WTC11 (cell line): Measurements from ENCODE around the gene GLYATL1B. TPM values are rescaled to one million over a fixed set of nuclear protein-coding genes. Genes with fewer than 3 reads are reported as not detected.

ENCODE experiments used
- ATAC-seq: fragments of 200-7000 bp; cut with Tn5 transposase; 2 replicates; pipeline ENCODE4 v1.10.0; 2021; ENCODE audit warnings: mild to moderate bottlenecking, moderate library complexity
- CTCF ChIA-PET: fragments of 300-600 bp; sonication (Branson Sonifier 250); formaldehyde crosslinking; loops from one replicate; lab custom pipeline; 2021; ENCODE audit warnings: antibody characterized with exemption; lab: Charles Lee
- POLR2A ChIA-PET: fragments of 350-600 bp; sonication (Branson Sonifier 250); formaldehyde crosslinking; loops from one replicate; lab custom pipeline; 2021; ENCODE audit warnings: antibody characterized with exemption; lab: Charles Lee
- DNase-seq: peaks from one replicate; pipeline ENCODE4 v3.0.0; 2021; ENCODE audit warnings: low spot score
- H3K27ac Mint-ChIP-seq: 2 replicates; pipeline ENCODE4 v1.8.0; 2021; ENCODE audit warnings: mixed read lengths
- H3K27me3 Mint-ChIP-seq: 2 replicates; pipeline ENCODE4 v1.8.0; 2021; ENCODE audit warnings: low read depth, mild to moderate bottlenecking, moderate library complexity, mixed read lengths
- H3K36me3 Mint-ChIP-seq: 2 replicates; pipeline ENCODE4 v1.8.0; 2021; ENCODE audit warnings: mixed read lengths
- H3K4me1 Mint-ChIP-seq: 2 replicates; pipeline ENCODE4 v1.8.0; 2022; ENCODE audit warnings: mixed read lengths
- H3K4me3 Mint-ChIP-seq: 2 replicates; pipeline ENCODE4 v1.8.0; 2021; ENCODE audit warnings: mild to moderate bottlenecking, moderate library complexity, mixed read lengths
- H3K9me3 Mint-ChIP-seq: 2 replicates; pipeline ENCODE4 v1.8.0; 2021; ENCODE audit warnings: mixed read lengths
- ARID4B ChIP-seq: sonication (generic); formaldehyde crosslinking; IDR thresholded peaks from 2 replicates; pipeline ENCODE4 v1.8.0; 2023; ENCODE audit warnings: missing genetic modification reagents, mild to moderate bottlenecking, borderline replicate concordance
- ATF1 ChIP-seq: sonication (generic); formaldehyde crosslinking; IDR thresholded peaks from 2 replicates; pipeline ENCODE4 v1.8.1; 2023; ENCODE audit warnings: mild to moderate bottlenecking, moderate library complexity, missing genetic modification reagents
- CTCF ChIP-seq: fragments of 200-600 bp; IDR thresholded peaks from 2 replicates; pipeline ENCODE4 v1.8.0; 2022; ENCODE audit warnings: antibody characterized with exemption
- E2F5 ChIP-seq: sonication (generic); formaldehyde crosslinking; IDR thresholded peaks from 2 replicates; pipeline ENCODE4 v1.8.1; 2022; ENCODE audit warnings: mild to moderate bottlenecking, moderate library complexity, missing genetic modification reagents
- IRF1 ChIP-seq: sonication (generic); formaldehyde crosslinking; IDR thresholded peaks from 2 replicates; pipeline ENCODE4 v1.8.0; 2023; ENCODE audit warnings: missing genetic modification reagents
- IRF2 ChIP-seq: sonication (generic); formaldehyde crosslinking; IDR thresholded peaks from 2 replicates; pipeline ENCODE4 v1.8.0; 2022; ENCODE audit warnings: low read depth, missing genetic modification reagents, borderline replicate concordance
- JUN ChIP-seq: sonication (generic); formaldehyde crosslinking; IDR thresholded peaks from 2 replicates; pipeline ENCODE4 v1.8.0; 2023; ENCODE audit warnings: mild to moderate bottlenecking, missing genetic modification reagents
- MYBL2 ChIP-seq: sonication (generic); formaldehyde crosslinking; IDR thresholded peaks from 2 replicates; pipeline ENCODE4 v1.8.1; 2023; ENCODE audit warnings: mild to moderate bottlenecking, moderate library complexity, missing genetic modification reagents
- NR3C1 ChIP-seq: sonication (generic); formaldehyde crosslinking; conservative IDR thresholded peaks from 2 replicates; pipeline ENCODE4 v1.8.1; 2023; ENCODE audit warnings: low read depth, mild to moderate bottlenecking, missing genetic modification reagents
- RELA ChIP-seq: sonication (generic); formaldehyde crosslinking; IDR thresholded peaks from 2 replicates; pipeline ENCODE4 v1.8.1; 2022; ENCODE audit warnings: missing genetic modification reagents, mild to moderate bottlenecking, borderline replicate concordance
- ZNF138 ChIP-seq: sonication (generic); formaldehyde crosslinking; conservative IDR thresholded peaks from 2 replicates; pipeline ENCODE4 v1.8.1; 2022; ENCODE audit warnings: mild to moderate bottlenecking, moderate library complexity, missing genetic modification reagents
- ZNF232 ChIP-seq: sonication (generic); formaldehyde crosslinking; IDR thresholded peaks from 2 replicates; pipeline ENCODE4 v1.8.0; 2022; ENCODE audit warnings: mild to moderate bottlenecking, missing genetic modification reagents
- ZNF281 ChIP-seq: sonication (generic); formaldehyde crosslinking; IDR thresholded peaks from 2 replicates; pipeline ENCODE4 v1.8.0; 2023; ENCODE audit warnings: mild to moderate bottlenecking, missing genetic modification reagents
- ZNF416 ChIP-seq: fragments of 250-450 bp; sonication (Bioruptor Pico); IDR thresholded peaks from 2 replicates; pipeline ENCODE4 v1.9.0; 2021; ENCODE audit warnings: mild to moderate bottlenecking, inconsistent platforms
- total RNA-seq: library from RNA; stranded (reverse); gene quantifications from 3 replicates; pipeline ENCODE4 v1.2.3, GENCODE V29; 2021
- TF ChIP-seq, protein P1 (sequence below): sonication (generic); formaldehyde crosslinking; IDR thresholded peaks from 2 replicates; pipeline ENCODE4 v1.8.0; 2022; ENCODE audit warnings: mild to moderate bottlenecking, missing genetic modification reagents
- TF ChIP-seq, protein P2 (sequence below): fragments of 250-450 bp; sonication (Bioruptor Pico); IDR thresholded peaks from 2 replicates; pipeline ENCODE4 v1.9.0; 2021; ENCODE audit warnings: moderate library complexity, mild to moderate bottlenecking, inconsistent platforms, borderline replicate concordance

Gene GLYATL1B
- total RNA-seq, 1 experiment from 2014 or later, result not detected

DNA sequence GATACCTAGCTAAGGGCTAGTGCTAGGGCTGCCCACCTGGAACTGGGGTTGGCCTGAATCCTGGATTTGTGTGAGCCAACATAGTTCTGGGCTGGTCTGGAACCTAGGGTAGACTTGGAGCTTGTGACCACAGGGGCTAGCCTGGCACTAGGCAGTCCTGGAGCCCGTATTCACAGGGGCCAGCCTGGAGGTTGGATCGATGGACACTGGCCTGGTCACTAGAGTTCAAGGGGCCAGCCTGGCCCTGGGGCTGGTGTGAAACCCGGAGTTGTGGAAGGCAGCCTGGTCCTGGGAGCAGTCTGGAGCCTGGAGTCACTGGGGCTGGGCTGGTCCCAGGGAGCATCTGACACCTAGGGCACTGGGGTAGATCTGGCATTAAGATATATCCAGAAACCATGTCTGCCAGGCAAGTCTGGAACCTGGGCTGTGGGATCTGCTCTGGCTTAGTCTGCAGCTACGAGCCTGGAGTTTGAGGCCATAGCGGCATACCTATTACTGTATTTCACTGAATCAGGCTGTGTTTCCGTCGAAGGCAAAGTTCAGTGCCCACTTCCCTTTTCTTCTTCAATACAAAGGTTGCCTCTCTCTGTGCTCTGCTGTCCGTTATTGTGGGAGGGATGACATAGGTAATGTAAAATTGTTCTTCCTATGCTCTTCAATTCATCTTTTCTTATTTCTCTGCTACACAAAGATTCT, 9.1 kb upstream of the GLYATL1B start:
- ChIA-PET POLR2A (no interaction called here), CTCF (interaction anchor here (0.9 to 1.7 kb wide), 3 partner anchors 9 to 59 kb away, joined by 3 to 12 read pairs (median 3); no protein-coding TSS in a partner anchor)
- H3K4me1 Mint-ChIP-seq, result peaks cover 9% of the 10 kb centered on the region
- H3K9me3 Mint-ChIP-seq, result peaks cover 30% of the 10 kb centered on the region
- no peak for ATAC-seq
- no peaks in the 10 kb centered on the region; the same call in 1 of the 2 replicates for H3K36me3 Mint-ChIP-seq
- no peak for DNase-seq
- H3K27me3 Mint-ChIP-seq, result peaks cover 3% of the 10 kb centered on the region
- TF ChIP-seq NR3C1 (CRISPR knock-in tag), result no peak
- TF ChIP-seq JUN (CRISPR knock-in tag), result no peak
- no peak for TF ChIP-seq RELA
- TF ChIP-seq ZNF416 (CRISPR knock-in tag), result no peak
- TF ChIP-seq E2F5, result no peak
- TF ChIP-seq ZNF138, result no peak
- TF ChIP-seq, protein P1, sequence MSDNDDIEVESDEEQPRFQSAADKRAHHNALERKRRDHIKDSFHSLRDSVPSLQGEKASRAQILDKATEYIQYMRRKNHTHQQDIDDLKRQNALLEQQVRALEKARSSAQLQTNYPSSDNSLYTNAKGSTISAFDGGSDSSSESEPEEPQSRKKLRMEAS, result no peak
- TF ChIP-seq ARID4B (CRISPR knock-in tag), result no peak
- no peak for TF ChIP-seq ATF1 (CRISPR knock-in tag)
- no peak for TF ChIP-seq IRF2
- TF ChIP-seq, protein P2, sequence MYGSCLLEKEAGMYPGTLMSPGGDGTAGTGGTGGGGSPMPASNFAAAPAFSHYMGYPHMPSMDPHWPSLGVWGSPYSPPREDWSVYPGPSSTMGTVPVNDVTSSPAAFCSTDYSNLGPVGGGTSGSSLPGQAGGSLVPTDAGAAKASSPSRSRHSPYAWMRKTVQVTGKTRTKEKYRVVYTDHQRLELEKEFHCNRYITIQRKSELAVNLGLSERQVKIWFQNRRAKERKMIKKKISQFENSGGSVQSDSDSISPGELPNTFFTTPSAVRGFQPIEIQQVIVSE, result no peak
- TF ChIP-seq ZNF281 (CRISPR knock-in tag), result no peak
- TF ChIP-seq MYBL2 (CRISPR knock-in tag), result no peak
- TF ChIP-seq IRF1, result no peak
- no peak for TF ChIP-seq CTCF
- no peak for TF ChIP-seq ZNF232 (CRISPR knock-in tag)
- TF ChIP-seq, all 79 proteins: peak for 0
- Mint-ChIP-seq H3K4me3 (no peak overlapping the region), H3K27ac (no peak overlapping the region)
